Measurements from ENCODE around the gene INO80D. TPM values are rescaled to one million over a fixed set of nuclear protein-coding genes. Genes with fewer than 3 reads are reported as not detected.
"Not testable (repeated sequence)": the region's sequence is repeated elsewhere in the genome, so short reads cannot be mapped to it uniquely, and the experiment has no call there.

Gene INO80D, protein sequence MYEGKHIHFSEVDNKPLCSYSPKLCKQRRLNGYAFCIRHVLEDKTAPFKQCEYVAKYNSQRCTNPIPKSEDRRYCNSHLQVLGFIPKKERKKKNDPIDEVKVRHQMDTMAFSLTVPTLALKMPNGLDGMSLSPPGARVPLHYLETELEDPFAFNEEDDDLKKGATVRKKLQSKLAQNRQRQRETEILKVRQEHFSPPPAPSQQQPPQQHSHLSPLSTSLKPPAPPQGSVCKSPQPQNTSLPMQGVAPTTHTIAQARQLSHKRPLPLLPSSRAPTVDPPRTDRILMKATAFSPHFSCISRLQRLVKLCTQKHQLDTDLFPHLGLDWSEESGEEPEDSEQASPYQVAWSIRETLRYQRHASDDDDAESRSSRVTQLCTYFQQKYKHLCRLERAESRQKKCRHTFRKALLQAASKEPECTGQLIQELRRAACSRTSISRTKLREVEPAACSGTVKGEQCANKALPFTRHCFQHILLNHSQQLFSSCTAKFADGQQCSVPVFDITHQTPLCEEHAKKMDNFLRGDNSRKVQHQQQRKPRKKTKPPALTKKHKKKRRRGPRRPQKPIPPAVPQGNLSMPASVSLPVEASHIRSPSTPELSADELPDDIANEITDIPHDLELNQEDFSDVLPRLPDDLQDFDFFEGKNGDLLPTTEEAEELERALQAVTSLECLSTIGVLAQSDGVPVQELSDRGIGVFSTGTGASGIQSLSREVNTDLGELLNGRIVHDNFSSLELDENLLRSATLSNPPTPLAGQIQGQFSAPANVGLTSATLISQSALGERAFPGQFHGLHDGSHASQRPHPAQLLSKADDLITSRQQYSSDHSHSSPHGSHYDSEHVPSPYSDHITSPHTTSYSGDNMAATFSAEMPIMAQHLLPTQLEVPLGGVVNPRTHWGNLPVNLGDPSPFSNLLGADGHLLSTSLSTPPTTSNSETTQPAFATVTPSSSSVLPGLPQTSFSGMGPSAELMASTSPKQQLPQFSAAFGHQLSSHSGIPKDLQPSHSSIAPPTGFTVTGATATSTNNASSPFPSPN
- polyA plus RNA-seq (ENCODE audit: insufficient read length in 10 of 10), result 1 to 10 TPM; 5.7 to 9.8 (median 7.6) TPM
- long read RNA-seq, donor 1, result 0 reads
- long read RNA-seq, donor 2, partial matches to known transcripts, result 11 of 11 reads
- long read RNA-seq, donor 2, other reads (novel, unspliced or antisense), result 0 of 11 reads
- long read RNA-seq, donor 3, result 0 reads
- long read RNA-seq, donor 4, result 0 reads
- long read RNA-seq, donor 5, result 0 reads
- long read RNA-seq, donor 6, result 0 reads
- long read RNA-seq, donor 7, result 0 reads
- long read RNA-seq, donor 8, partial matches to known transcripts, result 5 of 5 reads
- long read RNA-seq, donor 8, other reads (novel, unspliced or antisense), result 0 of 5 reads
- long read RNA-seq, donor 9, result 0 reads

DNA sequence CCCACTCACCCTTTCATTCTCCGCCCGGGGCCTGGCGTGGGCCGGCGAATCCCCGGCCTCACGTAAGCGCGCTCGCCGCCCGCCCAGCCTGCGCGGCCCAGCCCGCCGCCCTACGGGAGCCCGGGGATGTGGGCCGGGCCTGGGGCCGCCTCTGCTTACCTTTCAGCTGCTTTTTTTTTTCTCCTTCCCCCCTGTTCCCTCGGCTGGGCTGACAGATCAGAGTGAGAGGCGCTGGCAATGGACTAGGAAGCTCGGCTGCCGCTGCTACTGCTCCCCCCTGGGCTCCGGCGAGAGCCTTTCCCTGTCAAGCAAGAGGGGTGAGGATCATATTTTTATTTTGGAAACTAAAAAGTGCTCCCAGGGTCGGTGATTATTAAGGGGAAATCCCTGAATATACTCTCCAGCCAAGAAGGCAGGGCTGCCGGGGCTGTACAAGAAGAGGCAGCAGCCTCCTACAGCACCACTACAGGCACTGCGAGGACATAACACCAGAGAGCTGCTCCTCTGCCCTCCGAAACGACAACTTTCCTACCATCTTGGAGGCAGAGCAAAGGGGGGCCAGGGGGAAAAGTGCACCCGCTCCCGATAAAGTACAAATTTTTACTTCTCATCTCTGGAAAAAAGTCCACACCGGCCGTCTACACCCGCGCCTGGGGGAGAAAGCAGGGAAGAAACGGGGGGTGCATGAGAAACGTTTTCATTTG lies at the start of gene INO80D:
INO80D (minus strand) TSS at position 433 of the 704 bp plus-strand sequence. CDS start 23,158 bp downstream, outside the sequence.
- DNase-seq, result peak; percentile 86 to 95 (median 87)

DNA sequence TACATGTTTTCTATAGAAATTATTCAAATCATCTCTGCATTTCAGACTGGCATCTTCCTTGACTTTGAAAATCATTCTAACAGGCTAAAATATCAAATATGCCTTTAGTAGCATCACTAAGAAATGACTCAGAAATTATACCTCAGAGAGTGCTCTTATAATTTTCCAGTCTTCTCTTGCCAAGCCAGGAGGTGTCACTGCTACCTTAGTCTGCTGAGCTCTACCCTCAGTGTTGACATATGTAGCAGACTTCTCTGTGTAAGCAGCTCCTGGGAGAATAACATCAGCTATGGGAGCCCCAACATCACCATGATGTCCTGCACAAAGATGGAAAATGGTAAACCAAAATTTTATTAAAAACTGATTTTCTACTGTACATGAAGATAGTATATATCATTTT lies 41.7 kb upstream of the INO80D start:
- DNase-seq, result no peak

DNA sequence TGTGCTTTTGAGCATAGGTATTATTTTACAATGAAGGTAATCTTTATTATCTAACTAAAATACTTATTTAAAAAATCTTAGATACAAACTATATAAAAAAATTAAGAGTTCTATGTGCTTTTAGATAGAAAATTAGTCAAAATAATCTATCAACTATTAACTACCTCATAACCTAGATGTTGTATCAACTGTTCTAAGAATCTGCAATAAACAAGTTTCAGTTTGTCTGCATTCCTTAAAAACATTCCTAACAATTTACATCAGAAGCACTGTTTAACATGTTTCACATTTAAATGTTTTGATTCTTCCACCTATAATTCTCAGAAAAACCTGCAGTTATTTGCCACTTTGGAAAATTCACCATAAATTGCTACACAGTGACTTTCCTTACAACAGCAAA lies 39.9 kb upstream of the INO80D start:
- no peak for DNase-seq

DNA sequence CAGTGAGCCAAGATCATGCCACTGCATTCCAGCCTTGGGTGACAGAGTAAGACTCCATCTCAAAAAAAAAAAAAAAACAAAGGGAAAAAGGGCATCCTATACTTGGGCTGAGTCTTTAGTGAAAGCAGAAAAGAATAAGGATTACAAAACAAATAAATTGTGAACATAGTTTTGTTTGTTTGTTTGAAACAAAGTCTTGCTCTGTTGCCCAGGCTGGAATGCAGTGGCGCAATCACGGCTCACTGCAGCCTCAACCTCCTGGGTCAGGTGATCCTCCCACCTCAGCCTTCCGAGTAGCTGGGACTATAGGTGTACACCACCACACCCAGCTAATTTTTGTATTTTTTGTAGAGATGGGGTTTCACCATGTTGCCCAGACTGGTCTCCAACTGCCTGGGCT lies 36.6 kb upstream of the INO80D start:
- DNase-seq, result not testable (repeated sequence)

DNA sequence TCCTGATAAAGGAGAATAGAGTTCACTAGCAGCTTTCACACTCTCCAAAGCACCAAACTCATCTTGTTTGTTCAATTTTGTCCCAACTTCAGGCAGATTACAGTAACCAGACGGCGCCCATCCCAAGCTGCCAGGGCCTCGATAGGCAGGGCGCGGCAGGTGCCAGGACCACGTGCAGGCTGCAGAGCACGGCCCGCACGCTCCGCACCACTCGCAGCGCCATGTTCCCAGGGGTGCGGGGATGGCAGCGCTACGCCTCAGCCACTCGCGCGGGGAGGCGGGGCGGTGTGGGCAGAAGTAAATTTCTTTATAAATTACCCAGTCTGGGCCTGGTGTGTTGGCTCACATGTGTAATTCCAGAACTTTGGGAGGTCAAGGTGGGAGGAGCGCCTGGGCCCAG lies 30.3 kb upstream of the INO80D start:
- DNase-seq, result no peak

DNA sequence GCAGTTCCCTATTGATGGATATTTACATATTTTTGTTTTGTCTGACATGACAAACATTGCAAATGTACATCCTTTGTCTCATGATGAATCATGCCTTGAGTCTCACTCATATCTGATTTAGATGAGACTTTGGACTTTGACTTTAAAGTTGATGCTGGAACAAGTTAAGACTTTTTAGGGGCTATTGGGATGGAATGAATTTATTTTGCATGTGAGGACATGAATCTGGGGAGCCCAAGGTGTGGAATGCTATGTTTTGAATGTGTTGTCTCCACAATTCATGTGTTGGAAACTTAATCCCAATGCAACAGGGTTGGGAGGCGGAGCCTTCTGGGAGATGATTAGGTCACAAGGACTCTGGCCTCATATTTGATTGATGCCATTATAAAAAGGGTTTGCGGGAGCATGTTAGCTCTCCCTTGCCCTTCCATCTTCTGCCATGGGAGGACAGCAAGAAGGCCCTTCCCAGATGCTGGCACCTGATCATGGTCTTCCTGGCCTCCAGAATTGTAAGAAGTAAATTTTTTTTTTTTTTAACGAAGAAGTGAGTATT lies 29.1 kb upstream of the INO80D start:
- no peak for DNase-seq

DNA sequence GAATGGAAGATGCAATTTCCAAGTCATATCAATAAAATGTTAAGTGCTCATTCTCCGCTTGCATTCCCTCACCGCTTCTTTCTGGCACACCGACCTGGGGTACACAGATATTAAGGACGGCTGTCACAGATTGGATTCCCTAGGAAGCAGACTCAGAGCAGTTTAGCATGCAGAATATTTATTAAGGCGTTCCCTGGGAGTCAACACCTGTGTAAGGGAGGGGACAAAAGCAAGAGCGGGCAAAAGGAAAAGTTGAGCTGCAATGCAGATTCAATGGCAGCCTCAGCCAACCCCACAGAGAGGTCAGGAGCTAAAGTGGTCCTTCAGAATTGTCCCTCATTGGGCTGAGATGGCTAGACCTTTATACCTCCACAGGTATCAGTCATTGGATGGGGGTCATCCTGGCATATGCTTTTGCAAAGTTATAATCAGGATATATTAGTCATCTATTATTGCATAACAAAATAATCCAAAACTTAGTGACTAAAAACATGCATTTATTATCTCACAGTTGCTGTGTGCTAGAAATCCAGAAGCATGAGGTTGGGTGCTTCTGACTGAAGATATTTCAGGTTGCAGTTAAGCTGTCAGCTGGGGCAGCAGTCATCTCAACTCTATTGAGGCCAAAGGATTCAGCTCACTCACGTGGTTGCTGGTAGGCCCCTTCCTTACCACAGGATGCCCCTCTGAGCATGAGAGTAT lies 27.0 kb upstream of the INO80D start:
- no peak for DNase-seq

DNA sequence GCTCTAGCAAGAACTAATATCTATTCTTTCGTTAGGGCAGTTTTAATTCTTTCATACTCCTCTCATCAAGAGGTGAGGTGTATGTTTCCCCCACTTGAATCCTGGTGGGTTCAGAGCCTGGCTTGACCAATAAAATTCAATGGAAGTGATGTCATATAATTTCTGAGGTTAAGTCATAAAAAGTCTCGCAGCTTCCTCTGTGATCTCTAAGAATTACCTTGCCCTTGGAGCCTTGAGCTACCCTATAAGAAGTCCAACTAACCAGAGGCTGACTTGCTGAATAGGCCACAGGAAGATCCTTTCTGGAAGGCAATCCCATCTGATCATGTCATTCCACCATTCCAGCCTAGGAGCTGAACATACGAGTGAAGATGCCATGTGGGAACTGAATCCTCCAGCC lies 26.1 kb upstream of the INO80D start:
- DNase-seq, result no peak

DNA sequence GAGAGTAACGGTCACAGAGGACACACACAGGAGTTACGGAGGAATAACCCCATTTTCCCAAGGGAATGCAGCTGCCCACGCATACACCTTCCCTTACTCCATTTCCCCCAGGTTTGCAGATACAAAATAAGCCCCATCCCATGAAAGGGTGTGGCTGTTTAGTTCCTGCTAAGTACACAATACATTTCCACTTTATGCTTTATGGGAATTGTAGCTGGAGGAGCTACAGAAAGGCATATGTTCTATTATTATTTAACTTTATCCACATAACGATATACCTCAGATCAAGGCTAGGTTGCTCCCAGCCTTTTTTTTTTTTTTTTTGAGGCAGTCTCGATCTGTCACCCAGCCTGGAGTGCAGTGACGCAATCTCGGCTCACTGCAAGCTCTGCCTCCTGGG lies 22.7 kb upstream of the INO80D start:
- DNase-seq, result no peak

DNA sequence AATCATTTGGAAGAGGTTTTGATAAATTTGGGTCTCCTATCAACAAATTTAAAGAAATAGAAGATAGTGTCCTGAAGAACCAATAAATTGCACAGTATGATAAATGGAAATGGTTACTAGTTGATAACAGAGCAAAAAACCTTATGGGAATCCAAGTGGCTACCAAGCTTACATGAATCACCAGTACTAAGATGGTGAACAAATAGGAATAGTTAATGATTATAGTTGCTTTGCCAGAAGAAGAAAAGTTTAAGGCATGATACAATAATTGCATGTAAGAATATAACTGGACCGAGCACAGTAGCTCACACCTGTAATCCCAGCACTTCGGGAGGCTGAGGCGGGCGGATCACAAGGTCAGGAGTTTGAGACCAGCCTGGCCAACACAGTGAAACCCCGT lies 19.6 kb upstream of the INO80D start:
- no peak for DNase-seq

DNA sequence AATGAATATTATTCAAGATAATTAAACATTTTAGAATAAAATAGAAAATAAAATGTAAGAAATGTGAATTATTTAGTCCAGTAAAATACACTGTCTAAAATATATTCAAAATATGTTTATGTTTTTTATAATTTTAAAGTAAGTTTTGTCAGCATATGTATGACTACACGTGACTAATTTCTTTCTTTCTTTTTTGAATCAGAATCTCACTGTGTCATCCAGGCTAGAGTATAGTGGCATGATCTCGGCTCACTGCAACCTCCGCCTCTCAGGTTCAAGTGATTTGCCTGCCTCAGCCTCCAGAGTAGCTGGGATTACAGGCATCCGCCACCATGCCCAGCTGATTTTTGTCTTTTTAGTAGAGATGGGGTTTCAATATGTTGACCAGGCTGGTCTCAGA lies 19.1 kb upstream of the INO80D start:
- no peak for DNase-seq

DNA sequence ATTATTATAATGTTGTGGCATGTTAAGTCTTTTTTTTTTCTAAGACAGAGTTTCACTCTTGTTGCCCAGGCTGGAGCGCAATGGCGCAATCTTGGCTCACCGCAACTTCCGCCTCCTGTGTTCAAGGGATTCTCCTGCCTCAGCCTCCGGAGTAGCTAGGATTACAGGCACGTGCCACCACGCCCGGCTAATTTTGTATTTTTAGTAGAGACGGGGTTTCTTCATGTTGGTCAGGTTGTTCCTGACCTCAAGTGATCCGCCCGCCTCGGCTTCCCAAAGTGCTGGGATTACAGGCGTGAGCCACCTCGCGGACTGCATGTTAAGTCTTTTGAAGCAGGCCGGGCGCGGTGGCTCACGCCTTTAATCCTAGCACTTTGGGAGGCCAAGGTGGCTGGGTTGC lies 12.9 kb upstream of the INO80D start:
- not testable (repeated sequence) for DNase-seq

DNA sequence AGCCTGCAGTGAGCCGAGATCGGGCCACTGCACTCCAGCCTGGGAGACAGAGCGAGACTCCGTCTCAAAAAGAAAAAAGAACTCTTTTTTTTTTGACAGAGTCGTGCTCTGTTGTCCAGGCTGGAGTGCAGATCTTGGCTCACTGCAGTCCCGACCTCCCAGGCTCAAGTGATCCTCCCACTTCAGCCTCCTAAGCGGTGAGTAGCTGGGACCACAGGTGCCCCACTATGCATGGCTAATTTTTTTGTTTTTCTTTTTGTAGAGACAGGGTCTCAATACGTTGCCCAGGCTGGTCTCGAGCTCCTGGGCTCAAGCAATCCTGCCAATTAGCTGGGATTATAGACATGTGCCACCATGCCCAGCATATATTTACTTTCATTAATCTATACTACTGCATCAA lies 12.5 kb upstream of the INO80D start:
- DNase-seq, result no peak

DNA sequence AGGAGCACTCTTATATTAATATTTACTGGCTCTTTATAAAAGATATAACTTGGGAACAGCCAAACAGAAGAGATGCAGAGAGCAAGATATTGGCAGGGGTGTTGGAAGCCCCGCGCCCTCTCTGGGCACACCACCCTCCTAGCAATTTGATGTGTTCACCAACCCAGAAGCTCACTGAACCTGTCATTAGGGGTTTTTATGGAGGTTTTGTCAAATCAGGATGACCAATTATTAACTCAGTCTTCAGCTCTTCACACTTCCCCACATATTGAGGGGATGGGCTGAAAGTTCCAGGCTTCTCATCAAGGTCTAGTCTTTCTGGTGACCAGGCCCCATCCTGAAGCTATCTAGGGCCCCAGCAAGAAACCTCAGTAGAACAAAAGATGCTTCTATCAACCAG lies 10.9 kb upstream of the INO80D start:
- no peak for DNase-seq

DNA sequence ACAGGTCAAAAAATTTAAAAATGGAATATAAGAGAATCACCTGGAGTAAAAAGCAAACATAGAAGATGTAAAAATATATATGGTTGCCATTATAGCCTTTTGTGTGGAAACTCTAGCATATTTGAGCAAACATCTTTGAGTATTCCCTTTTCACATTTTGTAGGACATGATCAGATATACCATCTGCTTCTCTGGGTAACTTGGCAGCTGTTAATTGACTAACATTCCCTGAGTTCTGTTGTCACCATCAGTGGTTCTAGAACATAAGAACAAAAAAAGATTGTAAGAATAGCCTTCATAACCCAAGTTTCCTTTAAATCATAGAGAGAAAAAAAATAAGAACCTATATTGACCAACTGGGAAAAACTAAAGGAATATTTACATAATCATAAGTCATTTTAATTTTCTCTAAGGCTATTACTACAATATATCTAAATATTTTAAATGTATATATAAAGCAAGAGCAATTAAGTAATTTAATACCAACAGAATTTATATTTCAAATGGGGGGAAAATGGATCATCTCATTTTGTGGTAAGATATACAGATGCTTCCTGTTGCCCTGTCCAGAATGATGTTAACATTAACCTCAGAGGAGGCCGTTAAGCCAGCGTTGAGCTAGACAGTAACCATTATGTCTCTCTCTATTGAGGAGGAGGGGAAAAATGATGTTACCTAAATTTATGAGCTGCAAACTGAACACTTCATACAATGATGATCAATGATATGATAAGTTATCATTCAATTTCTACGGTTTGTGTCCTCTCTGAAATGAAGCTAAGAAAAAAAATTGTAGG lies 9.8 kb upstream of the INO80D start:
- no peak for DNase-seq

DNA sequence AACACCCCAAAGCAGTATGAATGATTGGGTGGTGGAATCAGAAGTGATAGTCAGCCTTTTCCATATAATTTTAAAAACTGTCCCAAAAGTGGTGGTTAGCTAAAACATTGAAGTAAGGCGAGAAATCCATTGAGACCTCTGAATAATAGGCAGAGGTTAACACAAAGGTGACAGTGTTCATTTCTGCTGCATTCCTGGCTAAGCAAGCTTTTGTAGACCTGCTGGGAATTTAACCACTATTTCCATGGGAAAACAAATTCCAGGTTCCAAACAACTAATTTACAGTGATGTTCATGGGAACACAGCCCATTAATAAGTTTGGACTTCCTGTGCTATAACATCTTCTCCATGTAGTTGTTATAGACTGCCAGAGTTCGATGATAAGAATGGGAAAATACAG lies 6.3 kb upstream of the INO80D start:
- DNase-seq, result no peak

DNA sequence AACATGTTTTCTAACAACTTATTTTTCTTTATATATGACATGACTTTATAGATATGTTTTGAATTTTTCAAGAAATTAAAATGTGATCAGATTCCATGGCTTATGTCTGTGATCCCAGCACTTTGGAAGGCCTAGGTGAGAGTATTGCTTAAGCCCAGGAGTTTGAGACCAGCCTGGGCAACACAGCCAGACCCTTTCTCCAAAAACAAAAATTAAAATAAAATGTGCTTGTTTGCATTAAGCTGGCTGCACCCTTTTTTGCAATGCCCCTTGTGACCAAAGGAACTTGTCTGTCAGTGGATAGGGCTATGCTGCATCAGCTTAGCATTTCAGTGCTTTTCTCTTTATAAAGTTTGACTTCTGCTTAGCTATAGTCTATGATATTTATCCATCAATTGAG lies 2.3 kb upstream of the INO80D start:
- no peak for DNase-seq

DNA sequence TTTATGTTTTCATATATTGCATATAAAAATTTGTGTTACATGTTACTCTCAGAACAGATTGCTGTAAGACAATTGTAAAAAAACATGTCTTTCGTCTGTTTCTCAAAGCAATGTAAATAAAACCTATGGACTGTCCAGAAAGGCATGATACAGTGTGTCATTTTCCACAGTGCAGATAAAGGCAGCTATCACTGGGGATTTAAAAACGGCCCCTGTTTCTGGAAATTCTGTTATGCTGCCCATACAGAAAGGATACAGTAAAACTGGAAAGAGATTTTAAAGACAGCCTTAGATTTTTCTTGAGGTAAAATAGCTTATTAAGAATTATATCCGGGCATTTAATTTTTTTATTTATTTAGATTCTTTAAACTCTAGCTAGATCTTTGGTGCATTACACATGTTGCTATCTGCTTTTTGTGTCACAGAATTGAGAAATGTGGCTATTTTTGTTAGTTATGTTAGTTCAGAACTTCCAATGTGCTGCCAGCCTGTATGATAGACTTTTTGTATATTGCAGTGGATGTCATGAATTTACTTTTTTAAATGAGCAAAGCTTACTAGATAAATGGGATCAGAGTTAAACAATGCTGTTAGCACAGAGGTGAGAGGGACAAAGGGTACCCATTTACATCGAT lies 859 bp upstream of the INO80D start:
- DNase-seq, result peak; percentile 16 to 63 (median 26)

Measured in muscle of back (tissue), 13 donors.